Suprapubic skin (tissue), 3 donors: ENCODE results near the gene GATAD2B.

Experiments used
- EP300 ChIP-seq: sonication (generic); formaldehyde crosslinking; IDR thresholded peaks from one replicate; pipeline ENCODE4 v1.6.1; 2017; ENCODE audit warnings: antibody characterized with exemption
- POLR2A ChIP-seq, 2 donors: fragments of 450-650 bp; IDR thresholded peaks; one replicate each; pipeline ENCODE4 v1.6.1; 2017; ENCODE audit warnings: antibody characterized with exemption in 2 of 2, mild to moderate bottlenecking in 2 of 2, moderate library complexity in 2 of 2
- TF ChIP-seq, protein P1 (sequence below), 2 donors: fragments of 200-600 bp in 1 of 2; fragments of 450-650 bp in 1 of 2; sonication (generic) in 1 of 2; IDR thresholded peaks; one replicate each; pipeline ENCODE4 v1.5.1; 2016 to 2019; ENCODE audit warnings: antibody characterized with exemption in 2 of 2, mild to moderate bottlenecking in 1 of 2, moderate library complexity in 1 of 2

GRCh38 chr1:153857505-153857904 lies 65.3 kb downstream of the GATAD2B start:
- TF ChIP-seq, protein P1, sequence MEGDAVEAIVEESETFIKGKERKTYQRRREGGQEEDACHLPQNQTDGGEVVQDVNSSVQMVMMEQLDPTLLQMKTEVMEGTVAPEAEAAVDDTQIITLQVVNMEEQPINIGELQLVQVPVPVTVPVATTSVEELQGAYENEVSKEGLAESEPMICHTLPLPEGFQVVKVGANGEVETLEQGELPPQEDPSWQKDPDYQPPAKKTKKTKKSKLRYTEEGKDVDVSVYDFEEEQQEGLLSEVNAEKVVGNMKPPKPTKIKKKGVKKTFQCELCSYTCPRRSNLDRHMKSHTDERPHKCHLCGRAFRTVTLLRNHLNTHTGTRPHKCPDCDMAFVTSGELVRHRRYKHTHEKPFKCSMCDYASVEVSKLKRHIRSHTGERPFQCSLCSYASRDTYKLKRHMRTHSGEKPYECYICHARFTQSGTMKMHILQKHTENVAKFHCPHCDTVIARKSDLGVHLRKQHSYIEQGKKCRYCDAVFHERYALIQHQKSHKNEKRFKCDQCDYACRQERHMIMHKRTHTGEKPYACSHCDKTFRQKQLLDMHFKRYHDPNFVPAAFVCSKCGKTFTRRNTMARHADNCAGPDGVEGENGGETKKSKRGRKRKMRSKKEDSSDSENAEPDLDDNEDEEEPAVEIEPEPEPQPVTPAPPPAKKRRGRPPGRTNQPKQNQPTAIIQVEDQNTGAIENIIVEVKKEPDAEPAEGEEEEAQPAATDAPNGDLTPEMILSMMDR (IDR thresholded peaks at IDR 0.05), result no peak
- TF ChIP-seq POLR2A (IDR thresholded peaks at IDR 0.05) (no peak), EP300 (no peak)
